HepG2 (cell line): ENCODE data around the gene DTYMK. TPM values are rescaled to one million over a fixed set of nuclear protein-coding genes. Genes with fewer than 3 reads are reported as not detected.

Experiments used
- AGO2 ChIP-seq: fragments of 200-400 bp; formaldehyde crosslinking; optimal IDR thresholded peaks from 2 replicates; pipeline ENCODE3; 2017; ENCODE audit warnings: mild to moderate bottlenecking, low read depth, low read length, moderate library complexity
- ATAD3A ChIP-seq: sonication (generic); formaldehyde crosslinking; IDR thresholded peaks from 2 replicates; pipeline ENCODE4 v1.4.0; 2020; ENCODE audit warnings: missing genetic modification reagents
- CBFB ChIP-seq: sonication (generic); formaldehyde crosslinking; IDR thresholded peaks from 2 replicates; pipeline ENCODE4 v1.4.0; 2020; ENCODE audit warnings: missing genetic modification reagents
- CENPT ChIP-seq: sonication (generic); formaldehyde crosslinking; IDR thresholded peaks from 2 replicates; pipeline ENCODE4 v1.8.0; 2022; ENCODE audit warnings: low read depth, mild to moderate bottlenecking, moderate library complexity, missing genetic modification reagents
- CREM ChIP-seq, 2 experiments: sonication (generic) in 1 of 2; formaldehyde crosslinking in 1 of 2; IDR thresholded peaks; 2 replicates each; pipeline versions ENCODE4 v1.4.0 to v1.6.1; 2016 to 2020; ENCODE audit warnings: antibody characterized with exemption in 1 of 2, mild to moderate bottlenecking in 1 of 2, missing genetic modification reagents in 1 of 2
- GMEB1 ChIP-seq: sonication (generic); formaldehyde crosslinking; IDR thresholded peaks from 2 replicates; pipeline ENCODE4 v1.5.1; 2020; ENCODE audit warnings: missing genetic modification reagents, mild to moderate bottlenecking, borderline replicate concordance
- MAF1 ChIP-seq: sonication (generic); formaldehyde crosslinking; IDR thresholded peaks from 2 replicates; pipeline ENCODE4 v1.5.0; 2020; ENCODE audit warnings: missing genetic modification reagents, borderline replicate concordance
- NKX3-1 ChIP-seq: sonication (generic); formaldehyde crosslinking; IDR thresholded peaks from 2 replicates; pipeline ENCODE4 v1.5.0; 2020; ENCODE audit warnings: missing genetic modification reagents
- SUZ12 ChIP-seq: fragments of 150-350 bp; IDR thresholded peaks from 2 replicates; pipeline ENCODE4 v1.6.1; 2014; ENCODE audit warnings: low read depth, low read length
- ZBTB21 ChIP-seq: sonication (generic); formaldehyde crosslinking; IDR thresholded peaks from 2 replicates; pipeline ENCODE4 v1.4.0; 2020; ENCODE audit warnings: missing genetic modification reagents
- ZBTB49 ChIP-seq: sonication (generic); formaldehyde crosslinking; IDR thresholded peaks from 2 replicates; pipeline ENCODE4 v1.4.0; 2020; ENCODE audit warnings: missing genetic modification reagents, borderline replicate concordance
- ZNF136 ChIP-seq: sonication (generic); formaldehyde crosslinking; IDR thresholded peaks from 2 replicates; pipeline ENCODE4 v1.8.1; 2022; ENCODE audit warnings: low read depth, mild to moderate bottlenecking, moderate library complexity, missing genetic modification reagents
- ZNF260 ChIP-seq: sonication (generic); formaldehyde crosslinking; IDR thresholded peaks from 2 replicates; pipeline ENCODE4 v1.4.0; 2020; ENCODE audit warnings: missing genetic modification reagents, low read depth, mild to moderate bottlenecking, borderline replicate concordance
- ZNF333 ChIP-seq: sonication (generic); formaldehyde crosslinking; IDR thresholded peaks from 2 replicates; pipeline ENCODE4 v1.4.0; 2020; ENCODE audit warnings: mild to moderate bottlenecking, missing genetic modification reagents, borderline replicate concordance
- ZNF547 ChIP-seq: sonication (generic); formaldehyde crosslinking; IDR thresholded peaks from 2 replicates; pipeline ENCODE4 v1.5.1; 2020; ENCODE audit warnings: mild to moderate bottlenecking, missing genetic modification reagents
- ZSCAN21 ChIP-seq: sonication (generic); formaldehyde crosslinking; IDR thresholded peaks from 2 replicates; pipeline ENCODE4 v1.8.0; 2022; ENCODE audit warnings: mild to moderate bottlenecking, missing genetic modification reagents, moderate library complexity, borderline replicate concordance
- polyA plus RNA-seq, 8 experiments: library from polyadenylated mRNA; depleted of rRNA in 3 of 8; stranded (reverse) in 7 of 8; unstranded in 1 of 8; fragments of >200 nt; fragmentation: Illumina TruSeq in 4 of 8; extraction: Trizol in 4 of 8; gene quantifications; 2 replicates each; pipeline versions ENCODE4 v1.2.1 to v1.2.3, GENCODE V29; 2011 to 2016; ENCODE audit warnings: low read depth in 4 of 8, missing spikeins in 1 of 8, mixed read lengths in 1 of 8; ENCODE audit not compliant: insufficient read depth in 1 of 8
- total RNA-seq, 5 experiments: library from RNA; depleted of rRNA; stranded (reverse); fragments of >200 nt; fragmentation: Illumina TruSeq; extraction: Trizol; gene quantifications; 2 replicates each; pipeline ENCODE4 v1.2.3, GENCODE V29; 2016; ENCODE audit warnings: low read depth in 1 of 5
- TF ChIP-seq, protein P1 (sequence below): sonication (generic); formaldehyde crosslinking; IDR thresholded peaks from 2 replicates; pipeline ENCODE4 v1.8.0; 2022; ENCODE audit warnings: missing genetic modification reagents, mild to moderate bottlenecking, borderline replicate concordance
- TF ChIP-seq, protein P2 (sequence below): IDR thresholded peaks from 2 replicates; pipeline ENCODE4 v1.6.1; 2016; ENCODE audit warnings: low read depth, control low read depth

DTYMK gene
- total and polyA plus RNA-seq, 2 of the 13 experiments (the other 11 are each of a cell fraction or from before 2014, with no cell fraction given), result 57.5 to 134 TPM

DNA sequence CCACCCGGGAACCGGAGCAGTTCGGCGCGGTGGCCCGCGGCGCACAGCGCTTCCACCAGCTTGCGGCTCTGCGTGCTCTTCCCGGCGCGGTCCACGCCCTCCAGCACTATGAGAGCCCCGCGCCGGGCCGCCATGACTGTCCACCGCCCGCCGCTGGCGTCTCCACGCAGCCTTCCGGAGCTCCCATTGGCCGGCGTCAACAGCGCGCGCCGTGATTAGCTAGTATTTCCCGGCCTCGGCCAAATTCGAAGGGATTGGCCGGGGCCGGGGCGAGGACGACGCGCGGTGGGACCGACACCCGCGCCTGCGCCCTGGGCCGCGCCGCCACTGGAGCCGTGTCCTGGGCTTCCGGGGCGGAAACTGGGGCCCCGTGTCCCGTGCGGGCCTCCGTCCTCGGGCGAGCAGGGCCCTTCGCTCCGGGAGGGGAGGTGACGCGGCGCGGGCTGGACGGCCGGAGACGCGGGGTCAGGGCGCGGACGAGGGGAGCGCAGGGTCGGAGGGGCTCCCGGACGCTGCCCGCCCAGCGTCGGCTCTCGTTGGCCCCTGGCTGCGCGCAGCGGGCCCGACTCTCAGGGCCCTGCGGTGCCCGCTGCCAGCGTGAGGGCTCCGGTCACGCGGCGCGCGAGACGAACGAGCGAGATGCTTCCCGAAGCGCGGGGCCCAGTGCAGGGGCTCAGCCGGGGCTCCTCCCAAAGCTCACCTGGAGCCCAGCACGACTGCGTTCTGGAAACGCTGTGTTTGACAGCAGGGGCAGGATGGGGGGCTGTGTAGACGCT, at the start of gene DTYMK (continued):
- TF ChIP-seq CREM (IDR thresholded peaks at IDR 0.05), result peak; percentile 72
- no peak for TF ChIP-seq CREM (CRISPR knock-in tag; IDR thresholded peaks at IDR 0.05)
- no peak for TF ChIP-seq ZNF260
- TF ChIP-seq, protein P1, sequence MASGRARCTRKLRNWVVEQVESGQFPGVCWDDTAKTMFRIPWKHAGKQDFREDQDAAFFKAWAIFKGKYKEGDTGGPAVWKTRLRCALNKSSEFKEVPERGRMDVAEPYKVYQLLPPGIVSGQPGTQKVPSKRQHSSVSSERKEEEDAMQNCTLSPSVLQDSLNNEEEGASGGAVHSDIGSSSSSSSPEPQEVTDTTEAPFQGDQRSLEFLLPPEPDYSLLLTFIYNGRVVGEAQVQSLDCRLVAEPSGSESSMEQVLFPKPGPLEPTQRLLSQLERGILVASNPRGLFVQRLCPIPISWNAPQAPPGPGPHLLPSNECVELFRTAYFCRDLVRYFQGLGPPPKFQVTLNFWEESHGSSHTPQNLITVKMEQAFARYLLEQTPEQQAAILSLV (CRISPR knock-in tag), result peak; percentile 67
- TF ChIP-seq NKX3-1, result 0 out of 2 replicates have a peak, but pooled peaks have one; percentile 27
- 0 out of 2 replicates have a peak, but pooled peaks have one; percentile 2 for TF ChIP-seq ZNF136 (CRISPR knock-in tag)
- peak; percentile 33; the same call in 1 of the 2 replicates for TF ChIP-seq MAF1 (CRISPR knock-in tag)
- TF ChIP-seq GMEB1 (CRISPR knock-in tag), result peak; percentile 99
- no peak for TF ChIP-seq ZBTB49 (CRISPR knock-in tag)
- peak; percentile 55 for TF ChIP-seq CBFB (CRISPR knock-in tag)
- TF ChIP-seq ZNF333 (CRISPR knock-in tag), result 0 out of 2 replicates have a peak, but pooled peaks have one; percentile 72
- TF ChIP-seq, protein P2, sequence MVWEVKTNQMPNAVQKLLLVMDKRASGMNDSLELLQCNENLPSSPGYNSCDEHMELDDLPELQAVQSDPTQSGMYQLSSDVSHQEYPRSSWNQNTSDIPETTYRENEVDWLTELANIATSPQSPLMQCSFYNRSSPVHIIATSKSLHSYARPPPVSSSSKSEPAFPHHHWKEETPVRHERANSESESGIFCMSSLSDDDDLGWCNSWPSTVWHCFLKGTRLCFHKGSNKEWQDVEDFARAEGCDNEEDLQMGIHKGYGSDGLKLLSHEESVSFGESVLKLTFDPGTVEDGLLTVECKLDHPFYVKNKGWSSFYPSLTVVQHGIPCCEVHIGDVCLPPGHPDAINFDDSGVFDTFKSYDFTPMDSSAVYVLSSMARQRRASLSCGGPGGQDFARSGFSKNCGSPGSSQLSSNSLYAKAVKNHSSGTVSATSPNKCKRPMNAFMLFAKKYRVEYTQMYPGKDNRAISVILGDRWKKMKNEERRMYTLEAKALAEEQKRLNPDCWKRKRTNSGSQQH (CRISPR knock-in tag), result peak; percentile 83
- TF ChIP-seq ATAD3A (CRISPR knock-in tag), result no peak
- TF ChIP-seq ZNF547 (CRISPR knock-in tag), result peak; percentile 98
- no peak; the same call in none of the 2 replicates for TF ChIP-seq CENPT
- no peak for TF ChIP-seq ZBTB21 (CRISPR knock-in tag)
- TF ChIP-seq SUZ12, result no peak
- TF ChIP-seq AGO2, result peak; percentile 74
- TF ChIP-seq ZSCAN21 (CRISPR knock-in tag), result peak; percentile 82
